Tibial nerve (tissue), 4 donors: ENCODE data around the gene HCRT. TPM values are rescaled to one million over a fixed set of nuclear protein-coding genes. Genes with fewer than 3 reads are reported as not detected.
A peak's percentile ranks its signal among the peaks of the same experiment; 100 is the strongest.
"Not testable (repeated sequence)": the region's sequence is repeated elsewhere in the genome, so short reads cannot be mapped to it uniquely, and the experiment has no call there.

Experiments used
- DNase-seq, 2 donors: peaks; one replicate each; pipeline ENCODE4 v3.0.0-alpha.2; 2019; ENCODE audit warnings: low spot score in 2 of 2
- H3K27ac ChIP-seq, 4 donors: fragments of 200-600 bp; sonication (generic) in 3 of 4; one replicate each; pipeline ENCODE4 v1.5.1; 2017 to 2019; ENCODE audit warnings: mild to moderate bottlenecking in 1 of 4
- H3K27me3 ChIP-seq, 2 donors: fragments of 200-600 bp; sonication (generic) in 1 of 2; one replicate each; pipeline versions ENCODE4 v1.5.1 to v1.6.0; 2017 to 2019
- H3K36me3 ChIP-seq, 3 donors: fragments of 200-600 bp; sonication (generic); one replicate each; pipeline ENCODE4 v1.5.1; 2018 to 2019
- H3K4me1 ChIP-seq, 4 donors: fragments of 200-600 bp; sonication (generic) in 3 of 4; one replicate each; pipeline ENCODE4 v1.5.1; 2017 to 2019
- H3K4me3 ChIP-seq, 4 donors: fragments of 200-600 bp; sonication (generic) in 3 of 4; one replicate each; pipeline ENCODE4 v1.5.1; 2017 to 2019; ENCODE audit warnings: mild to moderate bottlenecking in 1 of 4, moderate library complexity in 1 of 4
- H3K9me3 ChIP-seq, 4 donors: fragments of 200-600 bp; sonication (generic) in 3 of 4; one replicate each; pipeline ENCODE4 v1.5.1; 2017 to 2019
- EP300 ChIP-seq, 2 donors: sonication (generic); formaldehyde crosslinking; IDR thresholded peaks; one replicate each; pipeline ENCODE4 v1.6.1; 2017; ENCODE audit warnings: antibody characterized with exemption in 2 of 2, mild to moderate bottlenecking in 1 of 2
- POLR2A ChIP-seq, 2 donors: fragments of 450-650 bp; IDR thresholded peaks; one replicate each; pipeline ENCODE4 v1.6.1; 2017; ENCODE audit warnings: antibody characterized with exemption in 2 of 2, mild to moderate bottlenecking in 2 of 2, moderate library complexity in 2 of 2
- WGBS, 2 donors: methylation state at CpG; one replicate each; pipeline ENCODE4 v1.1.5; 2018; 5-methylcytosine and 5-hydroxymethylcytosine counted together
- total RNA-seq, 4 donors: library from RNA; depleted of rRNA; stranded (reverse); fragments of >200 nt; gene quantifications; one replicate each; pipeline ENCODE4 v1.1.0, GENCODE V29; 2016
- TF ChIP-seq, protein P1 (sequence below), 5 experiments: fragments of 200-600 bp in 3 of 5; fragments of 450-650 bp in 2 of 5; sonication (generic) in 3 of 5; IDR thresholded peaks; one replicate each; pipeline ENCODE4 v1.5.1; 2016 to 2019; ENCODE audit warnings: antibody characterized with exemption in 5 of 5, mild to moderate bottlenecking in 3 of 5, moderate library complexity in 2 of 5

Gene HCRT
- total RNA-seq, 4 donors from 2014 or later, result not detected

GRCh38 chr17:42214156-42214555 is 28.9 kb upstream of the HCRT start:
- 90 to 92% methylated on average over 2 of the region's 2 CpGs for WGBS, 2 donors
- no peak overlapping the region for H3K27ac ChIP-seq
- no peak for DNase-seq
- TF ChIP-seq POLR2A (IDR thresholded peaks at IDR 0.05) (no peak), EP300 (IDR thresholded peaks at IDR 0.05) (no peak)
- TF ChIP-seq, protein P1, sequence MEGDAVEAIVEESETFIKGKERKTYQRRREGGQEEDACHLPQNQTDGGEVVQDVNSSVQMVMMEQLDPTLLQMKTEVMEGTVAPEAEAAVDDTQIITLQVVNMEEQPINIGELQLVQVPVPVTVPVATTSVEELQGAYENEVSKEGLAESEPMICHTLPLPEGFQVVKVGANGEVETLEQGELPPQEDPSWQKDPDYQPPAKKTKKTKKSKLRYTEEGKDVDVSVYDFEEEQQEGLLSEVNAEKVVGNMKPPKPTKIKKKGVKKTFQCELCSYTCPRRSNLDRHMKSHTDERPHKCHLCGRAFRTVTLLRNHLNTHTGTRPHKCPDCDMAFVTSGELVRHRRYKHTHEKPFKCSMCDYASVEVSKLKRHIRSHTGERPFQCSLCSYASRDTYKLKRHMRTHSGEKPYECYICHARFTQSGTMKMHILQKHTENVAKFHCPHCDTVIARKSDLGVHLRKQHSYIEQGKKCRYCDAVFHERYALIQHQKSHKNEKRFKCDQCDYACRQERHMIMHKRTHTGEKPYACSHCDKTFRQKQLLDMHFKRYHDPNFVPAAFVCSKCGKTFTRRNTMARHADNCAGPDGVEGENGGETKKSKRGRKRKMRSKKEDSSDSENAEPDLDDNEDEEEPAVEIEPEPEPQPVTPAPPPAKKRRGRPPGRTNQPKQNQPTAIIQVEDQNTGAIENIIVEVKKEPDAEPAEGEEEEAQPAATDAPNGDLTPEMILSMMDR (IDR thresholded peaks at IDR 0.05), result no peak
- H3K4me1 ChIP-seq, result peaks cover 0 to 22% (median 0%) of the 10 kb centered on the region in 4 donors
- no peak overlapping the region for H3K4me3 ChIP-seq
- peaks cover 0 to 98% (median 18%) of the 10 kb centered on the region in 3 donors for H3K36me3 ChIP-seq
- no peaks in the 10 kb centered on the region for H3K9me3 ChIP-seq
- no peaks in the 10 kb centered on the region for H3K27me3 ChIP-seq

DNA sequence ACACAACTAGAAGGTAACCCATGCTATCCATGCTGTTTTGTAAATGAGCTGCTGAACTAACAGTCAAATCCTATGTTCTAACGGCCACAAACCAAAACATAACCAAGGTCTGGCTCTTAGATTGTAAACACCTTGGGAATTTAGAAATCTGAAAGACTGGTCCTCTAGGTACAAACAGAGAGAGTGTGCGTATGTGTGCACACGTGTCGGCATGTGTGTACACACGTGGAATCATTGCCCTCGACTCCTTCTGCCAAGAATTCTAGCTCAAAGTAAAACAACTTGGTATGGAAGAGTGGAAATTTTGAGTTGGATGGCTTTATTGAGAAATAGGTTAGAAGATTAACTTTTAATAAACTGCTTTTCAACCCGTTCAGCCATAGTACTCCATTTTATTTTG is 27.1 kb upstream of the HCRT start:
- WGBS, 2 donors, result 62 to 69% methylated on average over 7 of the region's 7 CpGs
- Histone ChIP-seq H3K36me3 (peaks cover 0 to 98% (median 11%) of the 10 kb centered on the region in 3 donors), H3K27ac (peak overlapping the region in 3 of 4 donors; percentile 2 to 64 (median 26)), H3K9me3 (no peaks in the 10 kb centered on the region), H3K27me3 (no peaks in the 10 kb centered on the region), H3K4me3 (no peak overlapping the region), H3K4me1 (peaks cover 0 to 22% (median 0%) of the 10 kb centered on the region in 4 donors)
- peak in 1 of 2 donors; percentile 21 for DNase-seq
- TF ChIP-seq EP300 (IDR thresholded peaks at IDR 0.05) (peak in 1 of 2 donors; percentile 16), POLR2A (IDR thresholded peaks at IDR 0.05) (no peak)

DNA sequence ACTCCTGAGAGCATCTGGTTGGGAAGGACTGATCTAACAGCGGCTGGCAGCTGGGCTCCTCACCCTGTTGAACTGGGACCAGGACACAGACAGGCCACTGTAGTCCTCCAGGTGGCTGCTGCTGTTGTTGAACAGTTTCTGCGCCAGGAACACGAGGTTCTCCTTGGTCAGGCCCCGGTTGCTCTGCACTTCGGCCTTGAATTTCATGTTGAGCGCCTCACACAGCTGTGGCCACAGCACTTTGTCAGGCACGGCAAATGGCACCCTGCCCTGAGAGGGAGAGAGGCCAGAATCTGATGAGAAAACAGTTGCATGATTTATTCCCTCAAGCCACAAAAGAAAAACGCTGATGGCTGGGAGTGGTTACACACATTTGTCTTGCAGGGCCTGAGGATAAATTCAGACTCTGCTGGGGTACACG is 26.7 kb upstream of the HCRT start:
- H3K27me3 ChIP-seq, H3K4me3 ChIP-seq, H3K9me3 ChIP-seq: not testable (repeated sequence)
- TF ChIP-seq EP300 (IDR thresholded peaks at IDR 0.05), result peak in 1 of 2 donors; percentile 68
- peak overlapping the region in 2 of 4 donors; percentile 31 to 64 for H3K27ac ChIP-seq
- H3K36me3 ChIP-seq, result peaks cover 0 to 98% (median 7%) of the 10 kb centered on the region in 3 donors
- DNase-seq, result peak; percentile 86 to 89
- WGBS, 2 donors, result 49 to 69% methylated on average over 9 of the region's 9 CpGs
- peaks cover 0 to 22% (median 0%) of the 10 kb centered on the region in 4 donors for H3K4me1 ChIP-seq

DNA sequence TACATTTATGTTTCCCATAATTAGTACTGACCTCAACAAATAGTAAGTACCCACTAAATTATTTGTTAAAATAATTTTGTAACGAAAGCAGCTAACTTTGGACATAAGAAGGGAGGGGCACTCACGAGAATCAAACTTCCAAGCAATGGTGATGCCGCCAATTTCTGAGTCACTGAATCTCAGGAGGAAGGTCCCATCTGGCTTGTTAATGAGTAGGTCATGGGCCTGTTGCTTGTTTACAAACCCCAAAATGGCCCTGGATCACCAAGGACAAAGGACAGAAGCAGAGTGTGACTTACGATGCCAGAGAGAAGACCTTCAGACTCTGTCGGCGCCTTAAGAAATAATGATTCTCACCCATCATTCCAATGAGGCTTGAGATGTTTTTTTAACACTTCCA is 24.8 kb upstream of the HCRT start:
- peak; percentile 45 to 65 for DNase-seq
- 77 to 90% methylated on average over 6 of the region's 6 CpGs for WGBS, 2 donors
- Histone ChIP-seq H3K36me3 (peaks cover 0 to 99% (median 3%) of the 10 kb centered on the region in 3 donors), H3K9me3 (no peaks in the 10 kb centered on the region), H3K4me3 (no peak overlapping the region), H3K27me3 (no peaks in the 10 kb centered on the region), H3K4me1 (peaks cover 0 to 22% (median 0%) of the 10 kb centered on the region in 4 donors), H3K27ac (peak overlapping the region in 1 of 4 donors; percentile 64)
- TF ChIP-seq POLR2A (IDR thresholded peaks at IDR 0.05), result no peak
- peak in 1 of 2 donors; percentile 48 for TF ChIP-seq EP300 (IDR thresholded peaks at IDR 0.05)

- H3K36me3 ChIP-seq, result peaks cover 4 to 98% (median 10%) of the 10 kb centered on the region in 3 donors
- not testable (repeated sequence) for DNase-seq, H3K9me3 ChIP-seq, H3K27ac ChIP-seq, H3K4me3 ChIP-seq, H3K4me1 ChIP-seq, H3K27me3 ChIP-seq
- WGBS, 2 donors, result 69 to 80% methylated on average over 8 of the region's 8 CpGs
These were observed 20.9 kb upstream of the HCRT start for GRCh38 chr17:42206153-42206612.

- DNase-seq, result no peak
- TF ChIP-seq POLR2A (IDR thresholded peaks at IDR 0.05), result no peak
- TF ChIP-seq EP300 (IDR thresholded peaks at IDR 0.05), result no peak
- TF ChIP-seq, protein P1 (IDR thresholded peaks at IDR 0.05), result no peak
- Histone ChIP-seq H3K27ac (no peak overlapping the region), H3K4me1 (no peaks in the 10 kb centered on the region), H3K36me3 (peaks cover 4 to 92% (median 7%) of the 10 kb centered on the region in 3 donors), H3K27me3 (no peaks in the 10 kb centered on the region), H3K4me3 (no peak overlapping the region), H3K9me3 (no peaks in the 10 kb centered on the region)
- 97 to 98% methylated on average over 2 of the region's 2 CpGs for WGBS, 2 donors
These were observed 18.1 kb upstream of the HCRT start for GRCh38 chr17:42203354-42203753.

DNA sequence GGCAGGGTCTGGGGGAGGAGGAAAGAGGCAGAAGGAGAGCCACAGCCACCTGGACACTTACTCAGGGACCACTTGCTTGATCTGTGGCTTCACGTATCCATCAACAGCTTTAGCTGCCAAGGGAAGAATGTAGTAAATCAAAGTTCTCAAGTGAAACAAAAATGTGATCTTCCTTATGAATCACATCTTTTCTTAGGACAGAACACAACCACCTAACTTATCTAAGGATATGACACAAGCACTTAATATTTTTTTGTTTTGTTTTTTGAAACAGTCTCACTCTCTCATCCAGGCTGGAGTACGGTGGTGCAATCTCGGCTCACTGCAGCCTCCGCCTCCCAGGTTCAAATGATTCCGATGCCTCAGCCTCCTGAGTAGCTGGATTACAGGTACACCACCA is 17.4 kb upstream of the HCRT start:
- Histone ChIP-seq H3K36me3 (peaks cover 4 to 86% (median 7%) of the 10 kb centered on the region in 3 donors), H3K4me1 (no peaks in the 10 kb centered on the region), H3K9me3 (no peaks in the 10 kb centered on the region), H3K4me3 (no peak overlapping the region), H3K27ac (no peak overlapping the region), H3K27me3 (no peaks in the 10 kb centered on the region)
- TF ChIP-seq EP300 (IDR thresholded peaks at IDR 0.05) (no peak), POLR2A (IDR thresholded peaks at IDR 0.05) (no peak)
- TF ChIP-seq, protein P1 (IDR thresholded peaks at IDR 0.05), result no peak
- 95% methylated on average over 5 of the region's 5 CpGs for WGBS, 2 donors
- DNase-seq, result no peak
